Tibial nerve (tissue), 4 donors: ENCODE data around the gene PLXNB3. TPM values are rescaled to one million over a fixed set of nuclear protein-coding genes. Genes with fewer than 3 reads are reported as not detected.
A peak's percentile ranks its signal among the peaks of the same experiment; 100 is the strongest.

Experiments
- DNase-seq, 2 donors: peaks; one replicate each; pipeline ENCODE4 v3.0.0-alpha.2; 2019; ENCODE audit warnings: low spot score in 2 of 2
- H3K27ac ChIP-seq, 4 donors: fragments of 200-600 bp; sonication (generic) in 3 of 4; one replicate each; pipeline ENCODE4 v1.5.1; 2017 to 2019; ENCODE audit warnings: mild to moderate bottlenecking in 1 of 4
- H3K27me3 ChIP-seq, 2 donors: fragments of 200-600 bp; sonication (generic) in 1 of 2; one replicate each; pipeline versions ENCODE4 v1.5.1 to v1.6.0; 2017 to 2019
- H3K36me3 ChIP-seq, 3 donors: fragments of 200-600 bp; sonication (generic); one replicate each; pipeline ENCODE4 v1.5.1; 2018 to 2019
- H3K4me1 ChIP-seq, 4 donors: fragments of 200-600 bp; sonication (generic) in 3 of 4; one replicate each; pipeline ENCODE4 v1.5.1; 2017 to 2019
- H3K4me3 ChIP-seq, 4 donors: fragments of 200-600 bp; sonication (generic) in 3 of 4; one replicate each; pipeline ENCODE4 v1.5.1; 2017 to 2019; ENCODE audit warnings: mild to moderate bottlenecking in 1 of 4, moderate library complexity in 1 of 4
- H3K9me3 ChIP-seq, 4 donors: fragments of 200-600 bp; sonication (generic) in 3 of 4; one replicate each; pipeline ENCODE4 v1.5.1; 2017 to 2019
- EP300 ChIP-seq, 2 donors: sonication (generic); formaldehyde crosslinking; IDR thresholded peaks; one replicate each; pipeline ENCODE4 v1.6.1; 2017; ENCODE audit warnings: antibody characterized with exemption in 2 of 2, mild to moderate bottlenecking in 1 of 2
- POLR2A ChIP-seq, 2 donors: fragments of 450-650 bp; IDR thresholded peaks; one replicate each; pipeline ENCODE4 v1.6.1; 2017; ENCODE audit warnings: antibody characterized with exemption in 2 of 2, mild to moderate bottlenecking in 2 of 2, moderate library complexity in 2 of 2
- WGBS, 2 donors: methylation state at CpG; one replicate each; pipeline ENCODE4 v1.1.5; 2018; 5-methylcytosine and 5-hydroxymethylcytosine counted together
- total RNA-seq, 4 donors: library from RNA; depleted of rRNA; stranded (reverse); fragments of >200 nt; gene quantifications; one replicate each; pipeline ENCODE4 v1.1.0, GENCODE V29; 2016
- TF ChIP-seq, protein P1 (sequence below), 5 experiments: fragments of 200-600 bp in 3 of 5; fragments of 450-650 bp in 2 of 5; sonication (generic) in 3 of 5; IDR thresholded peaks; one replicate each; pipeline ENCODE4 v1.5.1; 2016 to 2019; ENCODE audit warnings: antibody characterized with exemption in 5 of 5, mild to moderate bottlenecking in 3 of 5, moderate library complexity in 2 of 5

The PLXNB3 gene
- total RNA-seq, 4 donors from 2014 or later: 45.4 to 77.7 (median 50.3) TPM

GRCh38 chrX:153794897-153795816, 31.1 kb downstream of the PLXNB3 start:
- WGBS, 2 donors: 4 to 43% methylated on average over 23 to 47 of the region's 47 CpGs
- Histone ChIP-seq H3K27ac (peak overlapping the region; percentile 78 to 95 (median 88)), H3K4me3 (peak overlapping the region; percentile 57 to 73 (median 66)), H3K27me3 (no peaks in the 10 kb centered on the region), H3K9me3 (no peaks in the 10 kb centered on the region), H3K36me3 (peaks cover 0 to 29% (median 0%) of the 10 kb centered on the region in 3 donors), H3K4me1 (peaks cover 0 to 32% (median 3%) of the 10 kb centered on the region in 4 donors)
- DNase-seq: no peak
- TF ChIP-seq, protein P1, sequence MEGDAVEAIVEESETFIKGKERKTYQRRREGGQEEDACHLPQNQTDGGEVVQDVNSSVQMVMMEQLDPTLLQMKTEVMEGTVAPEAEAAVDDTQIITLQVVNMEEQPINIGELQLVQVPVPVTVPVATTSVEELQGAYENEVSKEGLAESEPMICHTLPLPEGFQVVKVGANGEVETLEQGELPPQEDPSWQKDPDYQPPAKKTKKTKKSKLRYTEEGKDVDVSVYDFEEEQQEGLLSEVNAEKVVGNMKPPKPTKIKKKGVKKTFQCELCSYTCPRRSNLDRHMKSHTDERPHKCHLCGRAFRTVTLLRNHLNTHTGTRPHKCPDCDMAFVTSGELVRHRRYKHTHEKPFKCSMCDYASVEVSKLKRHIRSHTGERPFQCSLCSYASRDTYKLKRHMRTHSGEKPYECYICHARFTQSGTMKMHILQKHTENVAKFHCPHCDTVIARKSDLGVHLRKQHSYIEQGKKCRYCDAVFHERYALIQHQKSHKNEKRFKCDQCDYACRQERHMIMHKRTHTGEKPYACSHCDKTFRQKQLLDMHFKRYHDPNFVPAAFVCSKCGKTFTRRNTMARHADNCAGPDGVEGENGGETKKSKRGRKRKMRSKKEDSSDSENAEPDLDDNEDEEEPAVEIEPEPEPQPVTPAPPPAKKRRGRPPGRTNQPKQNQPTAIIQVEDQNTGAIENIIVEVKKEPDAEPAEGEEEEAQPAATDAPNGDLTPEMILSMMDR (IDR thresholded peaks at IDR 0.05): no peak
- TF ChIP-seq EP300 (IDR thresholded peaks at IDR 0.05) (no peak), POLR2A (IDR thresholded peaks at IDR 0.05) (no peak)

DNA sequence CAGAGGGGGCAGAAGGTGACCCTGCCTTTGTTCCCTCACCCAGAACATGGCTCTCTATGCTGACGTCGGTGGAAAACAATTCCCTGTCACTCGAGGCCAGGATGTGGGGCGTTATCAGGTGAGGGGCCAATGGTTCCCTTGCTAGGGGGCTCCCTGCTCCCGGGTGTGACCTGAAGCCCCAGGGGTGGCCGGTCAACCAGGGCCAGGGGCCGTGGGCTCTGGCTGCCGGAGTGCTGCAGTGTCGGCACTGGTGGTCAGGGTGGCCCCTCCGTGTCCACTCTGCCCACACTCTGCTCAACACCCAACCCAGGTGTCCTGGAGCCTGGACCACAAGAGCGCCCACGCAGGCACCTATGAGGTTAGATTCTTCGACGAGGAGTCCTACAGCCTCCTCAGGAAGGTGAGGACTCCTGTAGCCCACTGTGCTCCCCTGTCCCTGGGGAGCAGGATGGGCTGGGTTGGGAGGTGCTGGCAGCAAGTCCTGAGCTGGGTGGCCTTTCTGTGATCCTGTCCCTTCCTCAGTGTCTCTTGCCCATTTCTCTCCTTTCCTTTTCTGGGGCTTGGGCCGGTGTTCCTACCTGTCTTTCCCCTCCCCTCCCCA, 33.5 kb downstream of the PLXNB3 start:
- H3K9me3 ChIP-seq: no peaks in the 10 kb centered on the region
- no peaks in the 10 kb centered on the region for H3K27me3 ChIP-seq
- H3K4me3 ChIP-seq: no peak overlapping the region
- peaks cover 0 to 28% (median 0%) of the 10 kb centered on the region in 3 donors for H3K36me3 ChIP-seq
- DNase-seq: no peak
- TF ChIP-seq, protein P1 (IDR thresholded peaks at IDR 0.05): no peak
- no peak for TF ChIP-seq POLR2A (IDR thresholded peaks at IDR 0.05)
- TF ChIP-seq EP300 (IDR thresholded peaks at IDR 0.05): no peak
- WGBS, 2 donors: 91% methylated on average over 15 of the region's 15 CpGs; no CpG with 5 or more reads in 1 of the 2 donors
- peaks cover 0 to 24% (median 3%) of the 10 kb centered on the region in 4 donors for H3K4me1 ChIP-seq
- H3K27ac ChIP-seq: no peak overlapping the region

- H3K9me3 ChIP-seq: no peaks in the 10 kb centered on the region
- peaks cover 0 to 14% (median 3%) of the 10 kb centered on the region in 4 donors for H3K4me1 ChIP-seq
- H3K4me3 ChIP-seq: no peak overlapping the region
- no peak overlapping the region for H3K27ac ChIP-seq
- TF ChIP-seq, protein P1 (IDR thresholded peaks at IDR 0.05): no peak
- TF ChIP-seq EP300 (IDR thresholded peaks at IDR 0.05) (no peak), POLR2A (IDR thresholded peaks at IDR 0.05) (no peak)
- WGBS, 2 donors: 82 to 100% methylated on average over 1 to 5 of the region's 5 CpGs
- peaks cover 0 to 36% (median 0%) of the 10 kb centered on the region in 3 donors for H3K36me3 ChIP-seq
- H3K27me3 ChIP-seq: no peaks in the 10 kb centered on the region
- DNase-seq: no peak
These were observed 35.3 kb downstream of the PLXNB3 start for GRCh38 chrX:153799326-153799725.

DNA sequence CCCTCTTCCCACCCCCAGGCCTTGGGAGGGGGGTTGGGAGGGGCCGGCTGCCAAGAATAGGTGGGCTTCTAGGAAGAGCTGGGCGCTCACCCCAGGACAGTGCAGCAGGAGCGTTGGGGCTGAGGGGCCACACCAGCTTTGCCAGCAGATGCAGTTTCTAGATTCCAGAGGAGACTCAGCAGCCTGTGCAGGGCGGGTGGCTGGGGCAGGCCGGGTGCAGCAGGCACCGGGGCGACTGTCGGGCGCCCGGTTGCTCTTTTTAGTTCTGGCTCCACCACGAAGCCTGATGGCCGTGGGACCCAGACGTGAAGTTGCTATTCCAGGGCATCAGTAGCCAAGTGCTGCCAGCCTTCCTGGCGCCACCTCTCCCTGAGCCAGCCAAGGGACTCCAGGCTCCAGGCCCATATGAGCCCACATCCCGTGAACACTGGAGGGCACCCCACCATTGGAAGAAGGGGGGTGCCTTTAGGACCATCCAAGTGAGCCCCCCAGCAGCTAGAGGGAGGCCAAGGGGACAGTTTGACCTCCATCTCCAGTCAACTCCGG, 36.2 kb downstream of the PLXNB3 start:
- Histone ChIP-seq H3K4me3 (no peak overlapping the region), H3K27ac (no peak overlapping the region), H3K4me1 (peaks cover 0 to 12% (median 2%) of the 10 kb centered on the region in 4 donors), H3K9me3 (no peaks in the 10 kb centered on the region), H3K36me3 (peaks cover 0 to 36% (median 0%) of the 10 kb centered on the region in 3 donors), H3K27me3 (no peaks in the 10 kb centered on the region)
- TF ChIP-seq, protein P1 (IDR thresholded peaks at IDR 0.05): no peak
- TF ChIP-seq POLR2A (IDR thresholded peaks at IDR 0.05): no peak
- TF ChIP-seq EP300 (IDR thresholded peaks at IDR 0.05): no peak
- DNase-seq: no peak
- WGBS, 2 donors: 73% methylated on average over 13 of the region's 16 CpGs; no CpG with 5 or more reads in 1 of the 2 donors
